Astrocyte of the hippocampus (primary cell): Measurements from ENCODE around the gene HPCAL4.
A peak's percentile ranks its signal among the peaks of the same experiment; 100 is the strongest.

Experiments used
- DNase-seq: peaks from one replicate; pipeline ENCODE4 v3.0.0; 2011; ENCODE audit warnings: low read depth, low spot score

HPCAL4 gene

GRCh38 chr1:39676948-39677548 is 14.2 kb downstream of the HPCAL4 start:
- DNase-seq: no peak

- no peak for DNase-seq
These were observed 16.0 kb downstream of the HPCAL4 start for GRCh38 chr1:39675220-39675619.

DNA sequence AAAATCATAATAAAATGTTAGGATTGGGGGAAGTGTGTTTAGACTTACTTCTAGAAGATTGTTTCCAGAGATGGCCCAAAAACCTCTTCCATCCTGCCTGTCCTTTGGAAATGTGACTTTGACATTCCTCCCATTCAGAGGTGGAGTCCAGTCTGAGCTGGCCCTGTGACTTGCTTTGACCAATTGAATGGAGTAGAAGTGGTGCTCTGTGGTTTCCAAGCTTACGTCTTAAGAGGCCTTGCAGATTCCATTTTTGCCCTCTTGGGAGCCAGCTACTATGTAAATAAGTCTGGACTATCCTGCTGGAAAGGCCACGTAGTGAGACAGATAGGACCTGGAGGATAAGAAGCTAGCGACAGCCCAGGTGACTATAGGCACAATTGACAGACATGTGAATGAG is 18.0 kb downstream of the HPCAL4 start:
- no peak for DNase-seq

DNA sequence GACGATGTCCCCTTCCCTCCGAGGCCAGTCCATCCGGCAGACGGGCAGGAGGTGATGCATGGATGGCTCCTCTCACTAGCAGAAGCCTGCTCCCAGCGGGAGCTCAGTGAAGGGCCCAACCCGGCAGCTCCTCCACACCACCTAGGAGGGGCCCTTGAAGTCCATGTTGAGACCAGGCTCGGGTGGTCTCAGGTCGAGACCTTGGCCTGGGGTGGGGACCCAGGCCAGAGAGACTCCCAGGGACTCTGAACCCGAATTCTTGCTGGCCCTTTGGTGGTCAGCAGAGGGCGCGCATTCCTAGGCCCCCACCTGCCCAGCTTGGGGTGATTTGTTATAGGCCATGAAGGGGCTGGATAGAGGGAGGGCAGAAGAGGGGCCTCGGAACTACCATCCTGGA is 18.7 kb downstream of the HPCAL4 start:
- DNase-seq: peak; percentile 26

DNA sequence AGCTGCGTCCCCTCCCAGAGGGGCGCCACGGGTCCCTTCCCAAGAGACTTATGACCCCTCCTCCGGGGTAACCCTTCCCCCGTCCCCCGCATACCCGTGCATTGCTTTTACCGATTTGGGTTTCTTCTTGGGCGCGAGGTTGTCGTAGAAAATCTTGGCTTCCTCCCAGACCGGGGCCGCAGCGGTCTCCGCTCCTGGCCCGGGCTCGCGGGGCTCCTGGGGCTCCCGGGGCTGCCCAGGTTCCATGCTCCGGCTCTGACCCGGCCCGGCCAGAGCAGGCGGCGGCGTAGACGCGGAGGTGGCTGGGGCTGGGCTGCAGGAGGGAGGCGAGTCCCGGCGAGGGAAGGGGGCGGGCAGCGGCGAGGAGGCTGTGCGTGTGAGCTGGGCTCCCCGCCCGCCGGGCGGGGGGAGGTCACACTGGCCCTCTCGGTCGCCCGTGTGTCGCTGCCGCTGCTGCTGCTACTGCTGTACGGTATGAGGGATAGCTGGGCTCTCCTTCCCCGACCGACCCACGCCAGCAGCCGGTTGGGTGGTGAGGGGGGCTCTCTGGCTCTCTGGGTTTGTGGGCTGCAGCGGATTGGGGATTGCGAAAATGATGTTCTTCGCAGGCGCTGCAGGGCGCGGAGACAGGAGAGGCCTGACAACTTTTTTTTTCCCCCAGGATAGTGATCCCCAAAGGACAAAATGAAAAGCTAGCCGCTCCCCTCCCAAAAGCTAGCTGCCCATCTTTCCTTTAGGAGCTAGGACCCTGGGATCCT is 19.3 kb downstream of the HPCAL4 start, which contains the start of gene NT5C1A:
NT5C1A (minus strand) TSS at position 315 of the 758 bp plus-strand sequence; CDS start at position 246, 69 bp downstream.
- DNase-seq: peak; percentile 45

DNA sequence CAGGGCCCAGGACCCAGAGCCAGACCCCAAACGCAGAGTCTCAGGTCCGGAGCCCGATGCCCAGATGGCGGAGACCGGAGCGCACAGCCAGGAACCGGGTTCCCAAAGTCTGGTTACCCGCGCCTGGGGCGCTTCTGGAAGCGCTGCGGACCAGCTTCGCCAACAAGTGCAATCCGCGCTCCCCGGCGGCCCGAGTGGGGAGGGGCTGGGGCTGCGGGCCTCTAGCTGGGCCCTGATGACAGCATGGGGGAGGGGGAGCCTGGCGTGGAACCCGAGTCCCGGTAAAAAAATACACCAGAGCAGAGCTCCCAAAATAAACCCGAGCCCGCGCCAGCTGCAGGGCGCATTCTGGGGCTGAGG is 19.8 kb downstream of the HPCAL4 start:
- peak; percentile 22 for DNase-seq

GRCh38 chr1:39670689-39671088 is 20.5 kb downstream of the HPCAL4 start:
- no peak for DNase-seq

- no peak for DNase-seq
These were observed 22.3 kb downstream of the HPCAL4 start for GRCh38 chr1:39668894-39669293.

DNA sequence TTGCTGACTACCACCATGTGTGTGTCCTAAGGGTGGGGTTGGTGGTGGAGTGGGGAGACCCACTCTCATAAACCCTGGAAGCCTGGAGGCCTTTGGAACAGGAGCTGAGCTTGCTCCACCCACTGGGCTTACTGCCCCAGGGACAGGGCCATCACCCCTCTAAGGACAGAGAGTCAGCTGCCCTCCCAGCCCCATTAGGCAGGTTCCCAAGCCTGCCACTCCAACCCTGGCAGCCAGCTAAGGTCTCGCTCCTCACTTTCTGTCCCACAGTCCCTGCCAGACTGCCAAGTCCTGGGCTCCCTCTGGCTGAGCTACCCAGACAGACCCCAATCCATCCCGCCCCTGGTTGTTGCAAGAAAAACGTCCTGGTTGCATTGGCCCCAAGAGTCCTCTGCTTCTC is 23.1 kb downstream of the HPCAL4 start:
- no peak for DNase-seq

DNA sequence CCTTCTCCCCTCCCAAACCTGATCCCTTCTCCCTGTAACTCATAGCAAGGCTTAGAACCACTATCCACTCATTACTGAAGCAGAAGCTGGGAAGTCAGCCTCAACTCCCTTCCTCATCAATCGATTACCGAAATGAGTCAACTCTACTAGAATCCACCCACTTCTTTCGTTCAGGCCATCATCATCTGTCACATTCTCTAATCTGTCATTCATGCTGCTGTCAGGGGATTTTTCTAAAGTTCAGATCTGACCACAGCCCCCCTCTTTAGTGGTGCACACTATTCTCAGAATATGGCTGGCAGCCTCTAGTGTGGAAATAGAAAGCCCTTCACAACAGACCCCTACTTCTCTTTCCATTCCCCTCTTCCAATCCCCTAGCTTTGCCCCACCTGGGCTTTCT is 24.5 kb downstream of the HPCAL4 start:
- no peak for DNase-seq

GRCh38 chr1:39663559-39663958 is 27.7 kb downstream of the HPCAL4 start:
- DNase-seq: no peak

GRCh38 chr1:39662861-39663260 is 28.4 kb downstream of the HPCAL4 start:
- no peak for DNase-seq

GRCh38 chr1:39659538-39659937 is 31.7 kb downstream of the HPCAL4 start:
- DNase-seq: no peak

GRCh38 chr1:39659110-39659509 is 32.1 kb downstream of the HPCAL4 start:
- DNase-seq: no peak

DNA sequence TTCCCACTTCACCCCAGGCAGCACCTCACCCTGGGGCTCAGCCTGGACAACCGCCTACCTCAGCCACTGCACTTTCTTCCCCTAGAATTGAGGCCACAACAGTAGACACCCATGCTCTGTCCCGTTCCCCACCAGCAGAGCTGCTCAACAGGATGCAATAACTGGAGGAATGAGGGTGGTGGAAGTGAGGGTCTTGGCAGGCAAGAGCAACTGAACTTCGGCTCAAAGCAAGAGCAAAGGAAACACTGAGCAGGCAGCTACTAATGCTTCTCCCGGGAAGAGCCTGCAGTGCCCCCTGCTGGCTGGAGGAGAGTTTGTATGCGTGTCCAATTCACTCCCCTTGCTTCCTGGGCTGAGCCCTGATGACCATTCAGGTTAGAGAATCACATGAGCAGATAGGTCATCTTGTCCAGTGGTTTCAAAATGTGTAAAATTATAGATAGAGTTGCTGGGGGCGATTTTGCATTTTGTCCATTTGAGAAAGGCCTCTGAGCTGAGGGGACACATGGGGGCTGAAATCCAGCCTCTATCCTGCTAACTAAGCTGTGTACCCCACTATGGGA is 33.2 kb downstream of the HPCAL4 start:
- peak; percentile 72 for DNase-seq

DNA sequence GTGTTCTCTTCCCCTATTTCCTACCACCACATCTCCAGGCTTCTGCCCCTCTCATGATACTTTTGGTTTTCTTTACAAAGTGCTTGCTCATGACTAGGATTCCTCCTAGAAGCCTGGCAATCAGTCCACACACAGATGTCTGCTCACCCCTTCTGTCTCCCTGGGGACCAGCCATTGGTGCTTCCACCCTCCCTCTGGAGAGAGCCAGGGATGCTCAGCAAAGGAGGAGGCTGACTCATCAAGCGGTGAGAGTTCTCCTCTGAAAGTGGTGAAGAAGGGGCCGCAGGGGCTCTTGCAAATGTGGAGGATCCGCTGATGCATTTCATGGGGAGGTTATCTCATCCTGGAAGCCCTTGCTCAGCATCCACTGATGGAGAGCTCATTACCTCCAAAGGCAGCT is 33.8 kb downstream of the HPCAL4 start:
- no peak for DNase-seq

GRCh38 chr1:39656391-39656790 is 34.8 kb downstream of the HPCAL4 start:
- DNase-seq: no peak

GRCh38 chr1:39655578-39656268 is 35.5 kb downstream of the HPCAL4 start:
- DNase-seq: no peak

- no peak for DNase-seq
These were observed 36.9 kb downstream of the HPCAL4 start for GRCh38 chr1:39654291-39654690.

GRCh38 chr1:39653546-39654031 is 37.6 kb downstream of the HPCAL4 start:
- peak; percentile 83 for DNase-seq

GRCh38 chr1:39652554-39652953 is 38.7 kb downstream of the HPCAL4 start:
- DNase-seq: no peak

GRCh38 chr1:39652105-39652504 is 39.1 kb downstream of the HPCAL4 start:
- DNase-seq: no peak
